Testis (tissue), 3 donors: Measurements from ENCODE around the gene KLHL21. TPM values are rescaled to one million over a fixed set of nuclear protein-coding genes. Genes with fewer than 3 reads are reported as not detected.

Experiments
- DNase-seq: peaks from one replicate; pipeline ENCODE4 v3.0.0-alpha.2; 2019
- H3K27ac ChIP-seq, 2 donors: fragments of 200-600 bp; sonication (generic); one replicate each; pipeline ENCODE4 v1.5.1; 2019
- H3K27me3 ChIP-seq: fragments of 200-600 bp; sonication (generic); one replicate; pipeline ENCODE4 v1.5.1; 2019
- H3K36me3 ChIP-seq: fragments of 200-600 bp; sonication (generic); one replicate; pipeline ENCODE4 v1.5.1; 2017; ENCODE audit warnings: low read depth; ENCODE audit errors: missing control alignments
- H3K4me1 ChIP-seq: fragments of 200-600 bp; sonication (generic); one replicate; pipeline ENCODE4 v1.5.1; 2019
- H3K4me3 ChIP-seq, 2 donors: fragments of 200-600 bp; sonication (generic); one replicate each; pipeline ENCODE4 v1.5.1; 2017 to 2019
- H3K9me3 ChIP-seq: fragments of 200-600 bp; sonication (generic); one replicate; pipeline ENCODE4 v1.5.1; 2017
- POLR2A ChIP-seq: fragments of 450-650 bp; IDR thresholded peaks from one replicate; pipeline ENCODE4 v1.6.1; 2017; ENCODE audit warnings: antibody characterized with exemption, mild to moderate bottlenecking, moderate library complexity
- WGBS, 2 donors: methylation state at CpG; one replicate each; pipeline ENCODE4 v1.1.5; 2018; 5-methylcytosine and 5-hydroxymethylcytosine counted together
- intact Hi-C: fragments of 100-400 bp; cut with DNase I; formaldehyde crosslinking; loops from one replicate; pipeline ENCODE4 v1.15.1; 2023; ENCODE audit warnings: low total_unique reads
- polyA plus RNA-seq: library from polyadenylated mRNA; stranded (reverse); fragments of 350-450 nt; fragmentation: Illumina TruSeq; extraction: RNeasy Lipid Tissue Mini Kit (QIAGEN cat#74804); gene quantifications from one replicate; pipeline ENCODE4 v1.2.3, GENCODE V29; 2014; ENCODE audit warnings: low read depth, low replicate concordance; ENCODE audit not compliant: insufficient read depth
- total RNA-seq, 2 donors: library from RNA; depleted of rRNA; stranded (reverse); fragments of >200 nt; gene quantifications; one replicate each; pipeline ENCODE4 v1.2.3, GENCODE V29; 2016
- TF ChIP-seq, protein P1 (sequence below), 3 experiments: fragments of 450-650 bp in 2 of 3; fragments of 200-600 bp in 1 of 3; sonication (generic) in 1 of 3; IDR thresholded peaks; one replicate each; pipeline ENCODE4 v1.5.1; 2016 to 2019; ENCODE audit warnings: antibody characterized with exemption in 3 of 3, mild to moderate bottlenecking in 2 of 3, moderate library complexity in 1 of 3

KLHL21 gene
- total and polyA plus RNA-seq, 3 donors from 2014 or later = 31.1 to 84.6 (median 71.7) TPM

DNA sequence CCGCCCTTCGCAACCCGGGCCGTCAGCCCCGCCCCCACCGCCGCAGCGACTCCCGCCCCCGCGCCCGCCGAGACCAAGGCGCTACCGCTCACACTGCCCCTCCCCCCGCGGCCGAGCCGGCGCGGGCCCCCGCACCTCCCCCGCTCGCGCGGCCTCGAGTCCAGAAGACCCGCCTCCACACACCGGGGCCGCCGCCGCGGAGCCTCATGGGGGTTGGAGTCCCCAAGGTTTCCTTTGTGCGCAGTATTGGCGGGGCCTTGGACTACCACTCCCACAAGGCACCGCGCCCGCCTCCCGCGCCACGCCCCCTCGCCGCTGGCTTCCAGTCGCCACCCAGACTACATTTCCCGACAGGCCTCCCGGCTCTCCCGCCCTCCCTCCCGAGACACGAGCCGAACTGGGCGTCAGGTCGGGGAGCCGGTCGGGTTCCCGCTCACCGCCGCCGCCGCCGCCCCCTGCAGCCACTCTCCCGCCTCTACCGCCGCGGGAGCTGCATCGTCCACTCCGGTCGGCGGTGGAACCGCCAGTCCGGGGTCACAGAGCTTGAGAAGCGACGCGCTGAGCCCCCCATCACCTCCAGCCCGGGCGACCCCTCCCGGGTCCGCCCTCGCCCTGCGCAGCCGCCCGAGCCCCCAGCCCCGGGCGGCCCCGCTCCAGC lies 10.8 kb upstream of the KLHL21 start, which contains the start of gene PHF13:
Gene PHF13 (plus strand): TSS at position 371 of the 658 bp plus-strand sequence. CDS start 336 bp downstream, outside the sequence.
- H3K27me3 ChIP-seq = no peaks in the 10 kb centered on the region
- H3K4me3 ChIP-seq = peak within 1 kb of the TSS; percentile 95 to 98
- 1 to 3% methylated on average over 8 to 65 of the region's 84 CpGs for WGBS, 2 donors
- TF ChIP-seq POLR2A = no peak
- TF ChIP-seq, protein P1, sequence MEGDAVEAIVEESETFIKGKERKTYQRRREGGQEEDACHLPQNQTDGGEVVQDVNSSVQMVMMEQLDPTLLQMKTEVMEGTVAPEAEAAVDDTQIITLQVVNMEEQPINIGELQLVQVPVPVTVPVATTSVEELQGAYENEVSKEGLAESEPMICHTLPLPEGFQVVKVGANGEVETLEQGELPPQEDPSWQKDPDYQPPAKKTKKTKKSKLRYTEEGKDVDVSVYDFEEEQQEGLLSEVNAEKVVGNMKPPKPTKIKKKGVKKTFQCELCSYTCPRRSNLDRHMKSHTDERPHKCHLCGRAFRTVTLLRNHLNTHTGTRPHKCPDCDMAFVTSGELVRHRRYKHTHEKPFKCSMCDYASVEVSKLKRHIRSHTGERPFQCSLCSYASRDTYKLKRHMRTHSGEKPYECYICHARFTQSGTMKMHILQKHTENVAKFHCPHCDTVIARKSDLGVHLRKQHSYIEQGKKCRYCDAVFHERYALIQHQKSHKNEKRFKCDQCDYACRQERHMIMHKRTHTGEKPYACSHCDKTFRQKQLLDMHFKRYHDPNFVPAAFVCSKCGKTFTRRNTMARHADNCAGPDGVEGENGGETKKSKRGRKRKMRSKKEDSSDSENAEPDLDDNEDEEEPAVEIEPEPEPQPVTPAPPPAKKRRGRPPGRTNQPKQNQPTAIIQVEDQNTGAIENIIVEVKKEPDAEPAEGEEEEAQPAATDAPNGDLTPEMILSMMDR (IDR thresholded peaks at IDR 0.05) = no peak
- no peaks in the 10 kb centered on the region for H3K9me3 ChIP-seq
- intact Hi-C loops = no loop called here
- peak within 1 kb of the TSS; percentile 94 to 97 for H3K27ac ChIP-seq
- peak; percentile 99 for DNase-seq
- H3K4me1 ChIP-seq = peaks cover 26% of the 10 kb centered on the region
- no peaks in the 10 kb centered on the region for H3K36me3 ChIP-seq

DNA sequence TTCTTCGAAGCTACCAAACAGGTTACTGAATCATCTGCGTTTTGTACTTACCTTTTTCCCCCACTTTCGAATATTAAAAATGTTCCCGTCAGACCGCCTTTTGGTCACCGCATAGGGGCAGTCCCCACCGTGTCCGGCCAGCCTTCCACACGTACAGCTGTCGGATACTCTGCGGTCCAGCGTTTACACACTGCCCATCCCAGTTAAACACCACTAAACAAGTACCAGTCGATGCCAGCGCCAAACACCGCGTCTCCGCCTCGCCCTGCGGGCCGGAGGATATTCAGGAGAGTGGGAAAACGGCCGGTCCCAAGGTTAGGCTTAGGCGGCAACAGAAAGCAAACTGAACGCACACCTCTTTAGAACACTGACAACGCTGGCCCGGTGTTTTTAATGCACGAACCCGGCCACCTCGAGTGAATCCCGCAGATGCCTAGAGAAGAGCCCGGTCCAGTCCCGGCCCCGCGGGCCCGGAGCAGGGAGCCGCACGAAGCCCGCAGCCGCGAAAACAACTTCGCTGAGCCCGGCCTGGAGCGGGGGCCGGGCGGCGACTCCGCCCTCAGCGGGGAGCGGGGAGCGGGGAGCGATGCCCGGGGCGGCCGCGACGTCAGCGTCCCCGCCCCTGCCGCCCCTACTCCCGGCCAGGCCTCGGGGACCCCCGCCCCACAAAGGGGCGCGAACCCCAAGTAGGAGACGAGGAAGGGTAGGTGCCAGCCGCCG lies 10.1 kb upstream of the KLHL21 start:
- 0% methylated on average over 30 to 59 of the region's 67 CpGs for WGBS, 2 donors
- Histone ChIP-seq H3K9me3 (no peaks in the 10 kb centered on the region), H3K4me1 (peaks cover 21% of the 10 kb centered on the region), H3K4me3 (peak overlapping the region; percentile 95 to 98), H3K27ac (peak overlapping the region; percentile 75 to 94), H3K27me3 (no peaks in the 10 kb centered on the region), H3K36me3 (no peaks in the 10 kb centered on the region)
- intact Hi-C loops = no loop called here
- DNase-seq = peak; percentile 59
- TF ChIP-seq POLR2A = no peak
- TF ChIP-seq, protein P1 (IDR thresholded peaks at IDR 0.05) = no peak

DNA sequence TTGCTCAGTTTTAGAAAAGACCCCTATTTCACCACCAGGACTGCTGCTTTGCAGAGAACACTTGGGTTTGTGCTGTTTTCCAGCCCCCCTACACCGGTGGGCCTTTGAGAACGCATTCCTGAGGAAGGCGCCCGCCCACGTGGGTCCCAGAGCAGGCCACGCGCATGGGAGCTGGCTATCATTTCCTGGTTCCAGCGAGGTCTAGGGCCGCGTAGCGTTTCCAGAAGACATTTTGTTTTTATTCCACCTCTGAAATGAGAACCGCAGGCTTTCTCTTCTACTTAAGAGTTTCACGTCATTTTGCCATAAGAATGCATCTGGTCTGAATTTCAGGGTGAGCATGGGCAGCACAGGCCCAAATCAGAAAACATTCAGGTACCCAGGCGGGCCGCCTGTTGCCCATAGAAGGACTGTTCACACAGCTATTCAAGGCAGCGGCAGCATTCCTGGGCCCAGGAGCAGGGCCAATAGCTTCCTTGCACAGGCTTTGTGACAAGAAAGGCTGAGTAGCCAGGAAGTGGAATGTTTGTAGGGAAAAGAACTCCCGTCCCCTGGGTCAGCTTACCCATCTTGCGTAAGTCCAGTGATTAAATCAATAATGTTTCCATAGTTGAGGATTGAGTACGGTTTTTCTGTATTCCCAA lies 1.4 kb upstream of the KLHL21 start:
- H3K4me3 ChIP-seq = peak overlapping the region; percentile 96
- H3K27ac ChIP-seq = peak overlapping the region; percentile 97 to 99
- peak; percentile 83 for DNase-seq
- H3K9me3 ChIP-seq = no peaks in the 10 kb centered on the region
- 3 to 8% methylated on average over 19 of the region's 19 CpGs for WGBS, 2 donors
- H3K36me3 ChIP-seq = no peaks in the 10 kb centered on the region
- no peaks in the 10 kb centered on the region for H3K27me3 ChIP-seq
- TF ChIP-seq, protein P1 (IDR thresholded peaks at IDR 0.05) = peak in 1 of 3 experiments; percentile 19
- no peak for TF ChIP-seq POLR2A
- H3K4me1 ChIP-seq = peaks cover 32% of the 10 kb centered on the region
- intact Hi-C loops = no loop called here

DNA sequence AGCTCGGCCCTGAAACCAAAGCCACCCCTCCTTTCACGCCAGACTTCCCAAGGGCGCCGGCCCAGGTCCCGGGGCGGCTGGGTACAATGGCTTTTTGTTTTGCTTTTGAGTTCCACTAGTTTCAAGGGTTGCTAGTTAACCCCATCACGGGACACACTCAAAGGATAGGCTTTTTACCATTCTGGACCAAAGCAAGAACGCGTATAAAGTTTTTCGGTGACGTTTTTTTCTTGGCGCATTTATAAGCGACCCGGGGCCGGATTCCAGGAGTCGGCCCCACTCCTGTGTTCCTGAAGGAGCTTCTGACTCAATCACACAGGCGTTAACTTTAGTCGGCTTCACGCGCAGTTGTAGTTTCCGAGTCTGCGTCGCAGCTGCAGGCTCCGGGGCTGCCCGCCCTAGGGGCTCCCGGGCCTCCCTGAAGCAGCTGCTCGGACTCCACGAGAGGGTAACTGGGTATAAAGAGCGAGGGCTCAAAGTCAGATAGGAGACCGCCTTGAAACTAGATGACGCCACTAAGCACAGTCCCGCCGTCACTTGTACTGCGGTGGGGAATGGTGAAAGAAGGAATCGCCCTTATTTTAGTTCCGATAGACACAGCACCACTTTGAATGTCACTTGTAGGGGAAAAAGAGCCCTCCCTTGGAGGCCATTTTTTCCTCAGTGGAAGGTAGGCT lies 707 bp upstream of the KLHL21 start:
- peak overlapping the region; percentile 97 to 99 for H3K27ac ChIP-seq
- no peaks in the 10 kb centered on the region for H3K27me3 ChIP-seq
- DNase-seq = no peak
- H3K9me3 ChIP-seq = no peaks in the 10 kb centered on the region
- H3K4me3 ChIP-seq = peak overlapping the region; percentile 96
- intact Hi-C loops = no loop called here
- no peak for TF ChIP-seq POLR2A
- TF ChIP-seq, protein P1 (IDR thresholded peaks at IDR 0.05) = no peak
- H3K36me3 ChIP-seq = no peaks in the 10 kb centered on the region
- H3K4me1 ChIP-seq = peaks cover 36% of the 10 kb centered on the region
- WGBS, 2 donors = 0% methylated on average over 25 to 36 of the region's 36 CpGs
